MCF 10A (cell line): Measurements from ENCODE around the gene DOCK9. TPM values are rescaled to one million over a fixed set of nuclear protein-coding genes. Genes with fewer than 3 reads are reported as not detected.

Experiments
- BruUV-seq: library from RNA; stranded (reverse); fragments of 400-500 nt; replicated peaks from 2 replicates; lab custom pipeline; 2021; lab: Mats Ljungman, UMichigan
- CTCF ChIA-PET: fragments of 300-600 bp; sonication (Branson Sonifier 250); formaldehyde crosslinking; extraction: SDS; loops from one replicate; lab custom pipeline; 2021; ENCODE audit warnings: antibody characterized with exemption, inconsistent platforms; lab: Yijun Ruan, JAX
- POLR2A ChIA-PET: fragments of 300-600, 350-650 bp; sonication (Branson Sonifier 250); formaldehyde crosslinking; extraction: SDS; loops from one replicate; lab custom pipeline; 2020; ENCODE audit warnings: antibody characterized with exemption, inconsistent platforms; lab: Yijun Ruan, JAX
- DNase-seq: peaks from one replicate; pipeline ENCODE4 v3.0.0-alpha.2; 2018; ENCODE audit not compliant: unreplicated experiment
- H3K27ac Mint-ChIP-seq: one replicate; pipeline ENCODE4 v1.8.0; 2022; ENCODE audit warnings: mild to moderate bottlenecking, low read depth, mixed read lengths; ENCODE audit not compliant: unreplicated experiment
- H3K27me3 Mint-ChIP-seq: one replicate; pipeline ENCODE4 v1.8.0; 2022; ENCODE audit warnings: mixed read lengths; ENCODE audit not compliant: insufficient read depth, unreplicated experiment
- H3K36me3 Mint-ChIP-seq: one replicate; pipeline ENCODE4 v1.8.0; 2022; ENCODE audit warnings: mild to moderate bottlenecking, moderate library complexity, mixed read lengths; ENCODE audit not compliant: insufficient read depth, unreplicated experiment
- H3K4me1 Mint-ChIP-seq: one replicate; pipeline ENCODE4 v1.8.0; 2022; ENCODE audit warnings: mixed read lengths; ENCODE audit not compliant: insufficient read depth, unreplicated experiment
- H3K4me3 Mint-ChIP-seq: one replicate; pipeline ENCODE4 v1.8.0; 2022; ENCODE audit warnings: mild to moderate bottlenecking, moderate library complexity, mixed read lengths; ENCODE audit not compliant: unreplicated experiment
- H3K9me3 Mint-ChIP-seq: one replicate; pipeline ENCODE4 v1.8.0; 2022; ENCODE audit warnings: mixed read lengths; ENCODE audit not compliant: unreplicated experiment
- intact Hi-C: fragments of 100-400 bp; cut with micrococcal nuclease; formaldehyde crosslinking; loops from 2 replicates; pipeline ENCODE4 v1.14.1; 2022
- total RNA-seq: library from RNA; stranded (reverse); gene quantifications from 2 replicates; pipeline ENCODE4 v1.2.3, GENCODE V29; 2022
- TF ChIP-seq, protein P1 (sequence below): fragments of 200-600 bp; IDR thresholded peaks from one replicate; pipeline ENCODE4 v1.8.0; 2022; ENCODE audit warnings: antibody characterized with exemption, mild to moderate bottlenecking; ENCODE audit not compliant: unreplicated experiment

Gene DOCK9
- total RNA-seq, 1 experiment from 2014 or later = 77.0 TPM

DNA sequence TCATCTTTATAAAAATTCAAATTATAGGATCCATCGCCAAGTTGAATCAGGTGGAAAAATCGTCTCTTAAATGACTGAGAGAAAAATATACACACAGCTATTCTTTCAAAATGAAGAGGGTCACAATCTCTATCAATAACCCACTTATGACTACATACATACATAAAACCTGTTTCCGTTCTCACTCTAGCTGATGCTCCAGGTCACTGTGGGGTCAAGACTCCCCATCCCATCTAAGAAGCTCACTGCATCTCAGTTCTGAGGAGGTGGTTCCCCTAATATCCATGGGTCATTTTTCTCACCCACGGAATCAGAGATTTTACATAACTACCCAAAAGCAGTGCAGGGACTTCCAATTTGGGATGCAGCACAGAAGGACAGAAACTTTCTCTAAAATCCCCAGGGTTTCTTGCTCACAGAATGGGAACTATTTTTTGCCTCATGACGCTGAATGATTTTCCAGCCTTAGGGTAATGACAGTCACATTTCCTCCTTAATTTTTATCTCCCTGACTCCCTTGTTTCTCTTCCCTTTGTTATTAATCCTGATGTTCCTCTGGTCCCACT lies 56.8 kb downstream of the DOCK9 start:
- no peak for DNase-seq
- TF ChIP-seq, protein P1, sequence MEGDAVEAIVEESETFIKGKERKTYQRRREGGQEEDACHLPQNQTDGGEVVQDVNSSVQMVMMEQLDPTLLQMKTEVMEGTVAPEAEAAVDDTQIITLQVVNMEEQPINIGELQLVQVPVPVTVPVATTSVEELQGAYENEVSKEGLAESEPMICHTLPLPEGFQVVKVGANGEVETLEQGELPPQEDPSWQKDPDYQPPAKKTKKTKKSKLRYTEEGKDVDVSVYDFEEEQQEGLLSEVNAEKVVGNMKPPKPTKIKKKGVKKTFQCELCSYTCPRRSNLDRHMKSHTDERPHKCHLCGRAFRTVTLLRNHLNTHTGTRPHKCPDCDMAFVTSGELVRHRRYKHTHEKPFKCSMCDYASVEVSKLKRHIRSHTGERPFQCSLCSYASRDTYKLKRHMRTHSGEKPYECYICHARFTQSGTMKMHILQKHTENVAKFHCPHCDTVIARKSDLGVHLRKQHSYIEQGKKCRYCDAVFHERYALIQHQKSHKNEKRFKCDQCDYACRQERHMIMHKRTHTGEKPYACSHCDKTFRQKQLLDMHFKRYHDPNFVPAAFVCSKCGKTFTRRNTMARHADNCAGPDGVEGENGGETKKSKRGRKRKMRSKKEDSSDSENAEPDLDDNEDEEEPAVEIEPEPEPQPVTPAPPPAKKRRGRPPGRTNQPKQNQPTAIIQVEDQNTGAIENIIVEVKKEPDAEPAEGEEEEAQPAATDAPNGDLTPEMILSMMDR = no peak
- Mint-ChIP-seq H3K4me3 (no peak overlapping the region), H3K4me1 (peaks cover 4% of the 10 kb centered on the region), H3K9me3 (no peaks in the 10 kb centered on the region), H3K27me3 (no peaks in the 10 kb centered on the region), H3K27ac (no peak overlapping the region), H3K36me3 (peaks cover 31% of the 10 kb centered on the region)
- no TSS peak for BruUV-seq
- intact Hi-C loops = no loop called here
- ChIA-PET CTCF (no interaction called here), POLR2A (no interaction called here)

DNA sequence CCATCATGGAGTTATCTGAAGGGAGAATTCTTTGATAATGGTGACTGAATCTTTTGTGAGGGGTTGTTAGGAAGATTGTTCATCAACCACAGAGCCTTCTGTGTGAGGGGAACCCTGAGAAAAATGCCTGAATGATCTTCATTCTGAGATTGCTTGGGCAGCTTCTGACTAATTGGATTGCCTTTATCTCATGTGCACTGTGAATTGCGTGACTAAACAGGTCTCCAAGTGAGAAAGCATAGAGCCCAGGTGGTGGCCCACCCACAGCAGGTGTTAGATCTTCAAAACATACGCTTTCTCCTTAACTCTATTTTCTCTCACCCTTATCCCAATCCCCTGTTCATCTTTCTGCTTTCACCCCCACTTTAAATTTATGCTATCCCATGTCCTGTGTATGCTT lies 58.3 kb downstream of the DOCK9 start:
- BruUV-seq = no TSS peak
- Mint-ChIP-seq H3K27ac (no peak overlapping the region), H3K9me3 (no peaks in the 10 kb centered on the region), H3K4me3 (no peak overlapping the region), H3K36me3 (peaks cover 36% of the 10 kb centered on the region), H3K27me3 (no peaks in the 10 kb centered on the region), H3K4me1 (peaks cover 4% of the 10 kb centered on the region)
- intact Hi-C loops = no loop called here
- CTCF ChIA-PET = interaction anchor here (0.6 to 0.7 kb wide), 2 partner anchors 86 to 613 kb away, joined by 3 to 5 read pairs; no protein-coding TSS in a partner anchor
- TF ChIP-seq, protein P1 = no peak
- POLR2A ChIA-PET = interaction anchor here (0.8 kb wide), 1 partner anchor 43 kb away, joined by 3 read pairs; no protein-coding TSS in a partner anchor
- DNase-seq = no peak

DNA sequence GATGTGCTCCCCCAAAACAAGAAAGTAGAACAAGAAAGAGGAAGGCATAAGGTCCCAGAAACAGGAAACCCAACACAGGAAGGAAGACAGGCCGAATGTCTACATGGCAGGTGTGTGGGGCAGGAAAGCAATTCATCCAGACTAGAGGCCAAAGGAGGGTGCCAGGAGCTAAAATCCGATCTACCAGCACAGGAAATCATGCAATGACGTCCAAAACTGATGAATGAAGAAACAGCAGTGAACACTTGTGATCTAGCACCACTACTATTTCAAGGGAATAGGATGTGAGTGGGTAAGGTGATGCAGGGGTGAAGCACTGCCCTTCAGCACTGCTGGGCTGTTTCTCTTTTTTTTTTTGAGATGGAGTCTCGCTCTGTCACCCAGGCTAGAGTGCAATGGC lies 59.1 kb downstream of the DOCK9 start:
- H3K4me1 Mint-ChIP-seq = no peaks in the 10 kb centered on the region
- ChIA-PET POLR2A (no interaction called here), CTCF (interaction anchor here (0.5 to 1.5 kb wide), 4 partner anchors 79 to 196 kb away, joined by 3 to 5 read pairs (median 4); no protein-coding TSS in a partner anchor)
- TF ChIP-seq, protein P1 = no peak
- DNase-seq = no peak
- H3K9me3 Mint-ChIP-seq = no peaks in the 10 kb centered on the region
- H3K4me3 Mint-ChIP-seq = no peak overlapping the region
- no TSS peak for BruUV-seq
- no peak overlapping the region for H3K27ac Mint-ChIP-seq
- no peaks in the 10 kb centered on the region for H3K27me3 Mint-ChIP-seq
- intact Hi-C loops = no loop called here
- peaks cover 36% of the 10 kb centered on the region for H3K36me3 Mint-ChIP-seq

DNA sequence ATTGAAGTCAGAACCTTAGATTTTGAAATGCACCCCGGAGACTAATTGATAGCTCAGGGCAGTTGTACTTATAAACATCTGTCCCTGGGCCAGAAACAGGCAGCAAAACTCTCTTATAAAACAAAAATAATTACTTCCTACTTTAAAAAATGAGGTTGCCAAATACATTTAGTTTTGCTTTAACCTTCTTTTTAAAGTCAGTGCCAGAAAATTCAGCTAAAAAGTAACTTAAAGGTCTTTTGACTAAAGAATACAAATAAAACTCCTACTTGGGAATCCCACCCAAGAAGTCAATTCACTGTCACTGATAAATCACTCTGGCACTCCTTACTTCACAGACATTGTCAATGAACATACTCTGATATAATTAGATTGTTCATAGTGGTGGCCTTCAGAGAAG lies 60.7 kb downstream of the DOCK9 start:
- ChIA-PET CTCF (interaction anchor here (0.6 to 1.5 kb wide), 4 partner anchors 77 to 1682 kb away, joined by 3 to 5 read pairs (median 4); no protein-coding TSS in a partner anchor), POLR2A (no interaction called here)
- intact Hi-C loops = no loop called here
- Mint-ChIP-seq H3K4me1 (peaks cover 6% of the 10 kb centered on the region), H3K36me3 (peaks cover 28% of the 10 kb centered on the region), H3K27me3 (no peaks in the 10 kb centered on the region), H3K27ac (no peak overlapping the region), H3K4me3 (no peak overlapping the region), H3K9me3 (no peaks in the 10 kb centered on the region)
- TF ChIP-seq, protein P1 = no peak
- no TSS peak for BruUV-seq
- DNase-seq = no peak
